GM12878 (cell line): ENCODE measurements around the gene CGREF1.

Experiments
- POLR2A ChIP-seq: IDR thresholded peaks from 2 replicates; pipeline ENCODE4 v1.6.1; 2011; ENCODE audit warnings: low read depth, mild to moderate bottlenecking, low read length
- SIN3A ChIP-seq: IDR thresholded peaks from 2 replicates; pipeline ENCODE4 v1.6.1; 2012; ENCODE audit warnings: low read depth, low read length, improper control_type of control experiment

DNA sequence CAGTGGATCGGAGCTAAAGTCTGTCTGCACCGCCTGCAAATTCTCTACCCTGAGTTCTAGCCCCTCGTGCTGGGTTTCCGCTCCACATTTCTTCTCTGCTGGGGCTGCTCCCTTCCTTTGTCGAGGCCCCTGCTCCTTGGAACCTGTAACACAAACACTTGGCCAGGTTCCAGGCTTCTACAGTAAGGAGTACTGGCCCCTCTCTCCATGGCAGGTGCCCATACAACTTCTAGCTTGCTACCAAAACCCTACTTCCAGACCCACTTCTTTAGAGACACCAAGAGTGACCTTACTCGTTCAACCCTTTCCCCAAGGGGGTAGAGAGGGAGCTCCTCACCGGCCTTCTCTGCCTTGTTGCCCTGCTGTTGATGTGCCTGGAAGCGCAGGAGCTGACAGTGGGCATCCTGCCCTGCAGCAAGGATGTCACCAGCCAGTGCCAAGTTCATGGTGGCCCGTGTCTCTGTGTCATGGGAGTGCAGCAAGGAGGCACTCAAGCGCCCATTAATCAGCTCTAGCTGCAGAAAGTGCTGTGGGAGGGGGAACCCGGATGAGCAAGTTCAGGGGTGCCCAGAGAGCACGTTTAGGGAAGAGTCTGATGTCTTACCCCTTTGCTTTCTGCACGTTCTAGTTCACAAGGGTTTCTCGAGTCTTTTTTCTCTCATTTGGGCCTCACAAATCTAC lies 14.4 kb upstream of the CGREF1 start:
- TF ChIP-seq SIN3A: no peak
- TF ChIP-seq POLR2A: 0 out of 2 replicates have a peak, but pooled peaks have one; percentile 33
